Measurements from ENCODE around the gene PLA2G3.
"Not testable (repeated sequence)": the region's sequence is repeated elsewhere in the genome, so short reads cannot be mapped to it uniquely, and the experiment has no call there.

The PLA2G3 gene

DNA sequence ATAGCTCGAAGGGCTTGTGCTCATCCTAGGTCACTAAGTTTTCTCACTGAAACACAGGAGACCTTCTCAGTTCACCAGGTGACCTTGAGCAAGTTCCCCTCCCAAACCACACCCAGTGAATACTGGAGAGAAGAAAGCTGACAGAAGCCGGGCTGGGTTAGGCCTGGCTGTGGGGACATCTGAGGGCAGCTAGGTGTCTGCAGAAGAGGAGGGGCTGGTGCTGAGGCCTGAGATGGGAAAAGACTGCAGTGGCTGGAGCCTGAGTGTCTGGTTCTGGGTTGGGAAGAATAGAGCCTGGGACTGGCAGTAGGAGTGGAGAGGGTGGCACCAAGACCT, 18.1 kb downstream of the PLA2G3 start:
- DNase-seq = no peak

- no peak for DNase-seq
Measured at GRCh38 chr22:31121403-31121802, 18.9 kb downstream of the PLA2G3 start.

DNA sequence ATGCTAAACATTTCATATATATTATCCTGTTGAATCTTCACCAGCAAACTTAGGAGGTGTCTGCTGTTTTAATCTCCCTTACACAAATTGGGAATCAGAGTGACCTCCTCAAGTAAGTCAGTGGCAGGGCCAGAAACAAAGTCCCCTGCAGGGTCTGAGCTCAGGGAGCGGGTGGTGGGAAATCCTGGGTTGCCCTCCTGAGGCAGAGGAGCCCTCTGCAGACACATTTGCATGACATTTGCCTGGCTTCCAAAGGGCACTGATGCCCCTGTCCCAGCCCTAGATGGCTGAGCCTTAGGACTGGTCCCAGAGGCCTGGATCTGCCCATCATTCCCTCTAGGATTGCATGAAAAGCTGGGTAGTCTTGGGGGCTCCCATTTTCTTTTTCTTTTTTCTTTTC, 19.7 kb downstream of the PLA2G3 start:
- DNase-seq = no peak

DNA sequence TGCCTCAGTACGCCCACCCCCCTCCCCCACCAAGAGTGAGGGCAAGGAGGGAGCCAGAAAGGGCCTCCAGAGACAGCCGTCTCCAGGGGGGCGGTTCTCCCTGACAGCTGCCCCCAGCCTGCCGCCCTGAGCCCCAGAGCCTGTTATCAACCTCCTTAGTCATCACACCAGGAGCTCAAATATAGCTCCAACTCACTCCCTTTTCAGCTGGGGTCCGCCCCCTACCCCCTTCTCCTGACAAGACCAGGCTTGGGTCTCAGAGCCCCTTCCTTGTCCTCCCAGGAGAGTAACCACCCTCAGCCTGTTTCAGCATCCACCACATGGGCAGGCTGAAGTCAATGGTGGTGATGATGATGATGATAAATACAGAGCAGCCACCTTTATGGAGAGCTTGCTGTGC, 20.1 kb downstream of the PLA2G3 start:
- no peak for DNase-seq

- no peak for DNase-seq
Measured at GRCh38 chr22:31119026-31119717, 21.1 kb downstream of the PLA2G3 start.

GRCh38 chr22:31118046-31118820, 22.1 kb downstream of the PLA2G3 start:
- DNase-seq = no peak

- not testable (repeated sequence) for DNase-seq
Measured at GRCh38 chr22:31112547-31113091, 27.7 kb downstream of the PLA2G3 start.

- no peak for DNase-seq
Measured at GRCh38 chr22:31107894-31108218, 32.5 kb downstream of the PLA2G3 start.

DNA sequence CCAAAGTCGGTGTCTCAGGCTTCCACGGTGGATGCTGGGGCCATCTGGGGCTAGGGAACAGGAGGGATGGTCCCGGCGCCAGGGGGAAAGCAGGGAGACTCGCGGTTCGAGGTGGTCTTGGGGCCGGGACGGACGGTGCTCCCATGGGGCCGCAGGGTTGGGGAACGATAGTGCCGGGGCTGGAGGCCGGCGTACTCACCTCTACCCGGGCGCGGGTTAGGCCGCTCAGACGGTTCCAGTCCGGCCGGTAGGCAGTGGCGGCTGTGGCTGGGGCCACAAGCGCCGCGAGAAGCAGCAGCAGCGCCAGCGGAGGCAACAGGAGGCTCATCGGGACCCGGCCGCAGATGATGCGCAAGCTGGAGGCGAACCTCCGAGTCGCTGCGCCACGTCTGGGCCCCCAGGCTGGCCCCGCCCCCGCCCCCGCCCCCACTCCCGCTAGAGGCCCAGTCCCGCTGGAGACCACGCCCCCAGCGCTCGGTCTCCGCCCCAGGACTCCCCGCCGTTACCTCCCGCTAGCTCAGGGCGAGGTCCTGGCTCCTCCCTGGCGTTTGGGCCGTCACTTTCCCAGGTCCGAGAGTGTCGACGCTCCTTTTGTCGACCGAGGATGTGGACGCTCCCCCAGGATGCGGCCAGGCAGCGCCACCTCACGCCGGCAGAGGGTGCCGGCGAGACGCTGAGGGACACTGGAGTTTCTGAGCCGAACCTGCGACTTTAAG, 33.0 kb downstream of the PLA2G3 start, which contains the start of gene SELENOM:
TSS of gene SELENOM (minus strand) at position 391 of the 716 bp plus-strand sequence. CDS start at position 328, 63 bp downstream.
- DNase-seq = peak; percentile 38

DNA sequence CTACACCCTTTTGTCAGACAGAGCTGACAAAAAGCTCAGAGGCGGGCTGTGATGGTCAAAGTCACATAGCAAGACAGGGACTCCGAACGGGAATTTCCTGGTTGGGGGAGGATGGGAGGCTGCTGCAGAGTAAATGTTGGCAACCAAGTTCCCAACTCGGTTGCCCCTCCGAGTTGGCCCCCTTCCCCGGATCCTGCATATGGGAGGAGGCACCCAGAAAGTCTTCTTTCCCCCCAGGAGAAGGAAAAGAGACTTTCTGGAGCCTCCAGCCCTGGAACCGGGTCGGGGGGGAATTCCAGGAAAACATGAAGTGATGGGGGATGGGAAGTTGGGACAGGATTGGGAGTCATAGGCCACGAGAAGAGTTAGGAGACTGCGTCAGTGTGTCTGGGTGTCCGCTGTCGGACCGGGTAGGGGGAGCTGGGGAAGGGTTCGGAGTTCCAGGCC, 33.6 kb downstream of the PLA2G3 start:
- DNase-seq = no peak

DNA sequence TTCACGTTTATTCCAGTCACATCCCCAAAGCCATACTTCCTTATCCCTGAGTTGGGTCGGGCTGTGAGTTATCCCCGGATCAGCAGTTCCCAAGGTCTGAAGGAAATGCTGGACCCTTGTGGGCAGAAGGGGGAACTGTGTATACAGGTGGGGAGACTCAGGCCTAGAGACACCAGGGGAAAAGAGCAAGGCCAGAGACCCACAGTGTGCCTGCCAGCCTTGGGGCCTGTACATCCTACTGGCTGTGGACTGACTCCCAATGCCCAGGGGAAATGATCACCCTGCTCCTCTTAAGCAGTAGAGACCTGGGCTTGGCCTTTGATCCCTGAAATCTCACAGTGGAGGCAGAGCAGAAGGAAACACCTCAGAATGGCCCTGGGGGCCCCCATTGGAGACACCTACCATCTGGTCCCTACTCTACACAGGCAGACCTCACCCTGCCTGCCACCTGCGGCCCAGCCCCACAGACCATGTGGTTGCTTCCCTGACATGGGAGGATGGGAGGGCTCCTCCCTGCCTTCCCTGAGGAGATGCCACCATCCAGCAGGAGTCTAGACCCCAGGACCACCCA, 34.2 kb downstream of the PLA2G3 start:
- DNase-seq = no peak

DNA sequence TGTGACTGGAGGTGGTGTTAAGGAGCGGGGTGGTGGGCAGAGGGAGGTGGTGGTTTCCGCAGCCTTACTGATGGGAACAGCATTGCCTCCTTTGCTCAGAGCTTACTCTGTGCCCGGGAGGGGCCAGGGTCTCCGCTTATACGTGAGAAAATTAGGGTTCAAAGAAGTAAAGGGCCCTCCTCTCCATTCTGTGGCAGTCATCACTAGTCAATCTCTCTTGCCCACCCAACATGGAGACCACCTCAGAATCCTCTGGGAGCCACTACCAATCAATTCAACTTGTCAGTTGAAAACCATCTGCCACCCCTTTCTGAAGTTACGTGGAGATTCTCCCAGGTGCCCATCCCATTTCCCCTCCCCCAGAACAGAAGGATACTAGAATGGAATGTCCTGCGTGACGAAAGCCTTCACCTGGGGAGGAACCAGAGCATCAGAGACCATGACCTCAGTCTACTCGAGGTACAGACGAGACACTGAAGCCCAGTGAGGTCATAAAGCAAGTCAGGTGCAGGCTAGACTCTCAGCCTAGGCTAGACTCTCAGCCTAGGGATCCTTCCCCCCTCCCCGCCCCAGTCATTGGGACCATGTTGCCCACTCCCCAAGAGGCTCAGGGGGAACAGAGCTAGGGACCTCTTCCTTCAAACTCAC, 34.9 kb downstream of the PLA2G3 start:
- DNase-seq = no peak

DNA sequence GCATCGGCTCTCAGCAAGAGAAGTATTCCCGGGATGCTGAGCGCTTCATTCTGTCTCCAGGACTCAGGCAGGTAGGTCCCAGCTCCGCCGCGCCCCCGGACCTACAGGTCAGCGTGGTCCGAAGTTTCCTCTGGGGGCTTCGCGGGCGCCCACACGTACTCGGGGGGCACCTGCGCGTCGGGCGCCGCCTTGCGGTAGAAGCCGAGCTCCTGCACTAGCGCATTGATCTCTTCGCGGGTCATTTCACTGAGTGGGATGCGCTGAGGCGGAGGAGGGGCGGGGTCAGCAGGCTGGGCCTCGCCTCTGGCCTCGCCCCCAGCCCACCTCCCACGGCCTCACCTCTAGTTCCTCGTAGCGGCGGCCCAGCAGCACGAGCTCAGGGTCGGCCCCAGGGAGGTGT, 35.4 kb downstream of the PLA2G3 start:
- DNase-seq = no peak

- DNase-seq = no peak
Measured at GRCh38 chr22:31103899-31104694, 36.2 kb downstream of the PLA2G3 start.

DNA sequence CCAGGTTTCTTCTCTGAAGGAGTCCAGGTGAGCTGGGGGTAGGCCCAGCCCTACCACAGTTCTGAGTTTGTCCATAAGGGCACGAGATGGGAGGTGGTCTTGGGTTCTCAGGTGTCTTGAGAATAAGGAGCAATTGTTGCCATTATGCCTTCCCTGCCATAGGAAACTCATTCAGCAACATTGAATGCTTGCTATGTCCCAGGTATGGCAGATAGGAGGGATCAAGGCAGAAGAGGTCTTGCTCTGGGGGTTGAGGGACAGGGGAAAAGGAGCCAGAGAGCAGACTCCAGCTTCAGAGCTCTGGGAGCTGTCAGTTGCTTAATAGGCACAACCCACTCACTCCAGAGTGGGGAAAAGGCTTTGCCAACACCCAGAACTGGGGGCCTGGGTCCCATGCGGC, 37.2 kb downstream of the PLA2G3 start:
- DNase-seq = no peak

GRCh38 chr22:31102441-31103081, 37.7 kb downstream of the PLA2G3 start:
- DNase-seq = no peak

DNA sequence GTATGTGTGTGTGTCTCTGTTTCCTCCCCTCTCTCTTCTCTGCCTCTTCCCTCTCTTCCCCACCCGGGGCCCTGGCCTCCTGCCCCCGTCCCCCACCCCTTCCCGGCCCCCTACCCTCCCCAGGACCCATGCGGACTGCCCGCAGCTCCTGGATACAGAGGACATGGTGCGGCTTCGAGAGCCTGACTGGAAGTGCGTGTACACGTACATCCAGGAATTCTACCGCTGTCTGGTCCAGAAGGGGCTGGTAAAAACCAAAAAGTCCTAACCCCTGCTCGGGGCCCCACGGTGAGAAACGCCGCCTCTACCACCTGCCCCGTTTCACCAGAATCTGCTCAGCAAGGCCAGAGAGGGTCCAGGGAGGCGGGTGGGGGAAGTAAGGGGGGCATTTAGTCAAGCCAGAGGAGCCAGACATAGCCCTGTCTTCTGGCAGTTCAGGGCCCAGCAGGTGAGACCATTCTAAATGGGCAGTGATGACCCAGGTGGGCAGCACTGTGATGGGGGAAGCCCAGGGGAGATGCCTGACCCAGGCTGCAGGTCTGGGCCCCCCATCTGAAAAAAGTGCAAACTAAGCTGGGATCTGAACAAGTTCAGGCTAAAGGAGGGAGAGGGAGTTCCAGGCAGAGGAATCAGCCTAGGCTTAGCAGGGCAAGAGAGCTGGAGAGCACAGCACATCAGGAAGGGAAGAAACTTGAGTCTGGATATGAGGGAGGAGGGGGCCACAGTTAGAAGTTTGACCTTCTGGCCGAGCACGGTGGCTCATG, 39.4 kb downstream of the PLA2G3 start:
- no peak for DNase-seq

DNA sequence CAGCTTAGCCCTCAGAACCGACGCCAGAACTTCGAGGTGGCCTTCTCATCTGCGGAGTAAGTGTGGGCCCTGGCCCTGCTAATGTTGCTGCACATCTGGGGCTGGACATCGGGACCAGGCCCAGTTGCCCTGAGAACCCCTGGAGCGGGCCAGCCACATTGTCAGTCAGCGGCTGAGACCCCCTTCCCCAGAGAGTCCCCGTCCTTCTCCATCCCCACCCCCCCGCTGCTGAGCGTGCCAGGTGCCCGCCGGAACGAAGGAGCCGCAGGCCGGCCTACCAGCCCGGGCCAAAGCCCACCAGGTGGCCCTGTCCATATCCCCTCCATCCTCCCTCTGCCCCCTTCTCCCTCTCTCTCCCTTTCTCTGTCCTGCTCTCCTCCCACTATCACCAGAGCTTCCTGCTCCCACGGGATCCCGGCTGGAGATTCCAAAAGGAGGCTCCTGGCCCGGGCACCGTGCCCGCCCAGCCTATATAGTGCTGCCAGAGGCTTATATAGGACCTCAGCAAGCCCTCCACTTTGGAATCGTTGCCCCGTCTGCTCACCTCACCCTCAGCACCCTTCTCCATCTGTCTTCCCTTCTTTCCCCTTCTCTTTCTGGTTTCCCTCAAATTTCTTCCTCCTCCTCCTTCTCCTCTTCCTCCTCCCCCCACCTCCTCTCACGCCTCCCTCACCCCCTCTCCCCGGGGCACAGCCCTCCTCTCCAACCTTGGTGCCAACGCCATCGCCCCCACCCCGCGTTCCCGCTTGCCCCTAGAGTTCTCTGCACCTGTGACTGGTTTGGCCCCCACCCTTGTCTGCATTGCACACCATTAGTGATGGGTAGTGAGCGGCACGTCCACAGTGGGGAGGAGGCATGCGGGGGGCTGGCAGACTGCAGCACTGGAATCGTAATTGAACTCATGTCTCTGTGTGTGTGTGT, 40.2 kb downstream of the PLA2G3 start:
- no peak for DNase-seq

- DNase-seq = no peak
Measured at GRCh38 chr22:31099386-31099785, 40.9 kb downstream of the PLA2G3 start.
